ENCODE data around the gene PHLDA2.

DNA sequence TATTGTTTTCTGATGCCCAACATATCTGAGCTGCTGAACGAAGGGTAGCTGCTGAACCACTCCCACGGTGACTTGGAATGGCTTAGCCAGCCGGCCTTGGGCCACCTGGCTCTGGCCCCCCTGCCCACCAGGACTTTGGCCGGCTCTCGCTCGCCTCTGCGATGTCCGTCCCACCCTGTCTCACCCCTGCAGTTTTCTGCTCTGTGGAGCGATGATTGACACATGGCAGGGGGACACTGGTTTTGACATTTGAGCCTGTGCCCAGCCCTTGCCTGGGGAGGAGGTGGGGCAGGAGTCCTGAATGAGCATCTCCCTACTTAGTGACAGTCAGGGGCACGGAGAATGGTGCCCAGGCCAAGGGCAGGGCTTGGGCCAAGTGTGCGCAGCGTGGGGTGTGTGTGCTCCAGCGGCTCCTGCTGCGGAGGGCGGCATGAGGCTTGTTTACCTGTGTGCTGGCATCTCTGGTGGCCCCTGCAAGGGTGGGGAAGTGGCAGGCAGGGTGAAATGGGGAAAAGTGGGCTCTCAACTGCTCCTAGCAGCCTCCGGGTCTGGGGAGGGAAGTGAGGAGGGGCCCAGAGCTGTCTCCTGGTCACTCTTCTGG, 27.9 kb downstream of the PHLDA2 start:
- TF ChIP-seq HDGF (IDR thresholded peaks at IDR 0.05; ENCODE audit: borderline replicate concordance) = no peak
- no peak for TF ChIP-seq SP1 (IDR thresholded peaks at IDR 0.05)
- TF ChIP-seq ZNF384 (IDR thresholded peaks at IDR 0.05) = no peak
- TF ChIP-seq NFRKB (IDR thresholded peaks at IDR 0.05) = no peak
- no peak for TF ChIP-seq BHLHE40 (IDR thresholded peaks at IDR 0.05; ENCODE audit: borderline replicate concordance)
- TF ChIP-seq FOXM1 (IDR thresholded peaks at IDR 0.05; ENCODE audit: borderline replicate concordance) = no peak
- no peak for TF ChIP-seq FOXA1 (IDR thresholded peaks at IDR 0.05)
- TF ChIP-seq FOXK2 (IDR thresholded peaks at IDR 0.05) = no peak

Data from HEK293T (cell line).